ENCODE data around the gene RHOH.

DNA sequence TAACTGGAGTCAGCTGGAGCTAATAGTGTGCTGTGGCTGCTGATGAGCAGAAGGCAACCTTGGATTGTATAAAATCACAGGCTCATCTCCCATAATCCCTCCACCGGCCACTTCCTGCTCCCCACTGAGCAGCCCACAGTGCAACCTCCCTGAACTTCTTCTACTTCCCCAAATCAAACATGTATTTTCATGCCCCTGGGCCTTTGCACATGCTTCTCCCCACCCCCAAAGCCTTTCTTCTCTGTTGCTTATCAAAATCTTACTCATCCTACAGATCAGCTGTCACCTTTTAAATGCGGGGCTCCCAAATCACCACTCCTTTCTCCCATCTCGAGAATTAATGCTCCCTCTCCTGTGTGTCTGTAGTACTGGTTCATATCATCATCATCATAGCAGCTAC, 35.8 kb downstream of the RHOH start:
- TF ChIP-seq, protein P1, sequence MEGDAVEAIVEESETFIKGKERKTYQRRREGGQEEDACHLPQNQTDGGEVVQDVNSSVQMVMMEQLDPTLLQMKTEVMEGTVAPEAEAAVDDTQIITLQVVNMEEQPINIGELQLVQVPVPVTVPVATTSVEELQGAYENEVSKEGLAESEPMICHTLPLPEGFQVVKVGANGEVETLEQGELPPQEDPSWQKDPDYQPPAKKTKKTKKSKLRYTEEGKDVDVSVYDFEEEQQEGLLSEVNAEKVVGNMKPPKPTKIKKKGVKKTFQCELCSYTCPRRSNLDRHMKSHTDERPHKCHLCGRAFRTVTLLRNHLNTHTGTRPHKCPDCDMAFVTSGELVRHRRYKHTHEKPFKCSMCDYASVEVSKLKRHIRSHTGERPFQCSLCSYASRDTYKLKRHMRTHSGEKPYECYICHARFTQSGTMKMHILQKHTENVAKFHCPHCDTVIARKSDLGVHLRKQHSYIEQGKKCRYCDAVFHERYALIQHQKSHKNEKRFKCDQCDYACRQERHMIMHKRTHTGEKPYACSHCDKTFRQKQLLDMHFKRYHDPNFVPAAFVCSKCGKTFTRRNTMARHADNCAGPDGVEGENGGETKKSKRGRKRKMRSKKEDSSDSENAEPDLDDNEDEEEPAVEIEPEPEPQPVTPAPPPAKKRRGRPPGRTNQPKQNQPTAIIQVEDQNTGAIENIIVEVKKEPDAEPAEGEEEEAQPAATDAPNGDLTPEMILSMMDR (IDR thresholded peaks at IDR 0.05 in 4 of 5, conservative IDR thresholded peaks at IDR 0.05 in 1 of 5) = no peak
- no peak for TF ChIP-seq POLR2A (IDR thresholded peaks at IDR 0.05)
